Activated CD8-positive, alpha-beta T cell treated with anti-CD3 and anti-CD28 coated beads for 36 hours (primary cell): Measurements from ENCODE around the gene SLC2A4. TPM values are rescaled to one million over a fixed set of nuclear protein-coding genes. Genes with fewer than 3 reads are reported as not detected.
A peak's percentile ranks its signal among the peaks of the same experiment; 100 is the strongest.
"Not testable (repeated sequence)": the region's sequence is repeated elsewhere in the genome, so short reads cannot be mapped to it uniquely, and the experiment has no call there.

Experiments
- ATAC-seq: fragments of 200-7000 bp; cut with Tn5 transposase; one replicate; pipeline ENCODE4 v1.10.0; 2021; ENCODE audit warnings: mild to moderate bottlenecking, moderate library complexity
- CTCF ChIA-PET: fragments of 350-600 bp; sonication (Branson Sonifier 250); formaldehyde crosslinking; loops from one replicate; lab custom pipeline; 2021; ENCODE audit warnings: antibody characterized with exemption; lab: Charles Lee
- POLR2A ChIA-PET: fragments of 350-600 bp; sonication (Branson Sonifier 250); formaldehyde crosslinking; loops from one replicate; lab custom pipeline; 2021; ENCODE audit warnings: antibody characterized with exemption; lab: Charles Lee
- DNase-seq: peaks from one replicate; pipeline ENCODE4 v3.0.0-alpha.2; 2020
- H3K27ac Mint-ChIP-seq: one replicate; pipeline ENCODE4 v1.8.0; 2021; ENCODE audit warnings: mild to moderate bottlenecking, mixed read lengths
- H3K27me3 Mint-ChIP-seq: one replicate; pipeline ENCODE4 v1.8.0; 2021; ENCODE audit warnings: mixed read lengths
- H3K36me3 Mint-ChIP-seq: one replicate; pipeline ENCODE4 v1.8.0; 2021; ENCODE audit warnings: low read depth, mixed read lengths
- H3K4me1 Mint-ChIP-seq: one replicate; pipeline ENCODE4 v1.8.0; 2021; ENCODE audit warnings: low read depth, mixed read lengths
- H3K4me3 Mint-ChIP-seq: one replicate; pipeline ENCODE4 v1.8.0; 2021; ENCODE audit warnings: mild to moderate bottlenecking, moderate library complexity, mixed read lengths
- H3K9me3 Mint-ChIP-seq: one replicate; pipeline ENCODE4 v1.8.0; 2021; ENCODE audit warnings: mixed read lengths
- CTCF ChIP-seq: fragments of 200-600 bp; IDR thresholded peaks from one replicate; pipeline ENCODE4 v1.8.0; 2022; ENCODE audit warnings: antibody characterized with exemption, mild to moderate bottlenecking
- intact Hi-C: fragments of 100-400 bp; cut with micrococcal nuclease; formaldehyde crosslinking; loops from one replicate; pipeline ENCODE4 v1.10.0; 2022
- total RNA-seq, 2 experiments: library from RNA; stranded (reverse); gene quantifications; one replicate each; pipeline ENCODE4 v1.2.3, GENCODE V29; 2021

SLC2A4 gene
- total RNA-seq, 2 experiments from 2014 or later = 0.07 to 0.25 TPM

DNA sequence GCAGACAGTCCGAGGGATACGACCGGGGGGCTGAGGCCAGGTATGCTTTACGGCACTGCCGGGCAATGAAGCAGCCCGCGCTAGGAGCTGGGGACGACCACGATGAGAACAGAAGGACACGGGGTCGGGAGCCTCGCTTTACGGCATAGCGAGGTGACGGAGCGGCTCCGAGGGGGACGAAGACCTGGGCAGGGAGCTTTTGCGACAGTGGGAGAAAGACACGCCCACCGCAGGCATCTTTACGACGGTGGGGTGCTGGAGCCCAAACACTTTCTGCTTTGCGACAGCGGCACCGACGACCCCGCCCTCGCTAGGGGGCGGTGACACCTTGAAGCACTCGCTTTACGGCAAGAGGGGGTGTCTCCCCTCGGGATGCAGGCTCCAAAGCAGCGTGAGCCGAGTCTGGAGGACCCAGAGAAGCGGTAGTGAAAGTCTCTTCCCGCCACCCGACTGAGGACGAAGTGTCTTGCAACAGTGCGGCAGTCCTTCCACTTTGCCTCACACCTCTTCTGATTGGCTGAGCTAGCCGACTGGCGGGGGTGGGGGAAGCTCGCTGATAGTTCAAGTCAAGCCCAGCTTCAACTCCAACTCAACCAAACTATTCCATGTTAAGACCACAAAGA is 48.0 kb downstream of the SLC2A4 start:
- Mint-ChIP-seq H3K4me1 (peaks cover 43% of the 10 kb centered on the region), H3K4me3 (peak overlapping the region; percentile 80), H3K9me3 (no peaks in the 10 kb centered on the region), H3K36me3 (peaks cover 6% of the 10 kb centered on the region), H3K27me3 (no peaks in the 10 kb centered on the region), H3K27ac (peak overlapping the region; percentile 96)
- DNase-seq = peak; percentile 99
- CTCF ChIA-PET = interaction anchor here (0.6 to 3.0 kb wide), 14 partner anchors 12 to 357 kb away, joined by 3 to 20 read pairs (median 4); partner anchors contain the start of genes TMEM102 and TMEM95
- intact Hi-C loops = no loop called here
- no peak for TF ChIP-seq CTCF
- POLR2A ChIA-PET = interaction anchor here (0.9 to 10.5 kb wide), 15 partner anchors 9 to 357 kb away, joined by 3 to 150 read pairs (median 6); partner anchors contain the start of genes GPS2, TMEM256, TP53 and ZBTB4
- ATAC-seq = peak; percentile 70

GRCh38 chr17:7329997-7330637 is 48.6 kb downstream of the SLC2A4 start:
- Mint-ChIP-seq H3K36me3 (peaks cover 4% of the 10 kb centered on the region), H3K4me3 (peak overlapping the region; percentile 80), H3K27me3 (no peaks in the 10 kb centered on the region), H3K4me1 (peaks cover 48% of the 10 kb centered on the region), H3K9me3 (no peaks in the 10 kb centered on the region), H3K27ac (peak overlapping the region; percentile 96)
- TF ChIP-seq CTCF = no peak
- CTCF ChIA-PET = interaction anchor here (0.6 to 3.0 kb wide), 13 partner anchors 12 to 356 kb away, joined by 3 to 20 read pairs (median 5); partner anchors contain the start of genes TMEM102 and TMEM95
- intact Hi-C loops = no loop called here
- ATAC-seq (peak; percentile 72), DNase-seq (peak; percentile 89)
- POLR2A ChIA-PET = interaction anchor here (0.9 to 10.5 kb wide), 16 partner anchors 8 to 356 kb away, joined by 3 to 150 read pairs (median 6); partner anchors contain the start of genes GPS2, TMEM256, TP53 and ZBTB4

DNA sequence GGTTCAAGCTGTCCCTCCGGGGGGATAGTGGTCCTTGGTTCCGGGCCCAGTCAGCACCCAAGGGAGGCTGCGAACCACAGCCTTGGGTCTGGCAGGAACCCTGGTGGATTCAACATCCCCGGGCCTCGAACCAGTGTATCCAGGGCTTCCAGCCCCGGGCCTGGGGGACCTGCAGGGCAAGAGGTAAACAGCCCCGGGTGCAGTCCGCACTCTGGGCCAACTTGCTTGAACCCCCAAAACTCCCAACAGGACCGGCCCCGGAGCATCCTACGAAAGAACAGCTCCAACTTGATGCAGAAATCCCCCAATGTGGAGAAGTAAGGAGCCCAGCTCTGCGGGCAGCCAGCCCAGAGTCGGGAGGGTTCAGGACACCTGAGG is 49.1 kb downstream of the SLC2A4 start:
- H3K27ac Mint-ChIP-seq = peak overlapping the region; percentile 96
- TF ChIP-seq CTCF = no peak
- H3K27me3 Mint-ChIP-seq = no peaks in the 10 kb centered on the region
- CTCF ChIA-PET = interaction anchor here (1.1 to 3.0 kb wide), 2 partner anchors 20 to 106 kb away, joined by 3 to 9 read pairs; no protein-coding TSS in a partner anchor
- intact Hi-C loops = no loop called here
- no peaks in the 10 kb centered on the region for H3K9me3 Mint-ChIP-seq
- ATAC-seq (no peak), DNase-seq (no peak)
- peaks cover 4% of the 10 kb centered on the region for H3K36me3 Mint-ChIP-seq
- peak overlapping the region; percentile 80 for H3K4me3 Mint-ChIP-seq
- peaks cover 51% of the 10 kb centered on the region for H3K4me1 Mint-ChIP-seq
- POLR2A ChIA-PET = interaction anchor here (1.1 to 10.5 kb wide), 9 partner anchors 11 to 250 kb away, joined by 3 to 150 read pairs (median 6); partner anchors contain the start of gene GPS2

- Mint-ChIP-seq H3K4me1 (peaks cover 53% of the 10 kb centered on the region), H3K4me3 (peak overlapping the region; percentile 48), H3K27ac (peak overlapping the region; percentile 78), H3K9me3 (no peaks in the 10 kb centered on the region), H3K36me3 (peaks cover 7% of the 10 kb centered on the region), H3K27me3 (no peaks in the 10 kb centered on the region)
- intact Hi-C loops = no loop called here
- no peak for TF ChIP-seq CTCF
- no peak for ATAC-seq
- POLR2A ChIA-PET = interaction anchor here (1.1 to 1.7 kb wide), 2 partner anchors 17 to 22 kb away, joined by 3 to 6 read pairs; no protein-coding TSS in a partner anchor
- no peak for DNase-seq
- CTCF ChIA-PET = no interaction called here
Measured at GRCh38 chr17:7332111-7332510, 50.6 kb downstream of the SLC2A4 start.

DNA sequence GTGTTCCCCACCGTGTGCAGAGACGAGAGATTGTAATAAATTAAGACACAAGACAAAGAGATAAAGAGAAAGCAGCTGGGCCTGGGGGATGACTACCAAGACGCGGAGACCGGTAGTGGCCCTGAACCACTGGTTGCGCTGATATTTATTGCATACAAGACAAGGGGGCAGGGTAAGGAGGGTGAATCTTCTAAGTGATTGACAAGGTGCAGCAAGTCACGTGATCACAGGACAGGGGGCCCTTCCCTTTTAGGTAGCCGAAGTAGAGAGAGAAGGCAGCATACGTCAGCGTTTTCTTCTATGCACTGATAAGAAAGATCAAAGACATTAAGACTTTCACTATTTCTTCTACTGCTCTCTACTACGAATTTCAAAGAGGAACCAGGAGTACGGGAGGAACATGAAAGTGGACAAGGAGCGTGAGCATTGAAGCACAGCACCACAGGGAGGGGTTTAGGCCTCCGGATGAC is 51.1 kb downstream of the SLC2A4 start:
- H3K9me3 Mint-ChIP-seq, ATAC-seq, H3K27me3 Mint-ChIP-seq, intact Hi-C loops: not testable (repeated sequence)
- peak; percentile 74 for DNase-seq
- Mint-ChIP-seq H3K4me1 (peaks cover 51% of the 10 kb centered on the region), H3K36me3 (peaks cover 12% of the 10 kb centered on the region), H3K4me3 (peak overlapping the region; percentile 48), H3K27ac (peak overlapping the region; percentile 78)
- ChIA-PET POLR2A (interaction anchor here (1.1 kb wide), 1 partner anchor 23 kb away, joined by 3 read pairs; no protein-coding TSS in a partner anchor), CTCF (interaction anchor here (0.6 to 1.3 kb wide), 2 partner anchors 23 to 200 kb away, joined by 3 read pairs; no protein-coding TSS in a partner anchor)
